NCI-H446 (cell line): ENCODE data around the gene SLC6A18.
"Not testable (repeated sequence)": the region's sequence is repeated elsewhere in the genome, so short reads cannot be mapped to it uniquely, and the experiment has no call there.

ENCODE experiments used
- DNase-seq, 2 experiments: peaks; one replicate each; lab custom pipeline; 2025; lab: John Stamatoyannopoulos, UW

Gene SLC6A18

DNA sequence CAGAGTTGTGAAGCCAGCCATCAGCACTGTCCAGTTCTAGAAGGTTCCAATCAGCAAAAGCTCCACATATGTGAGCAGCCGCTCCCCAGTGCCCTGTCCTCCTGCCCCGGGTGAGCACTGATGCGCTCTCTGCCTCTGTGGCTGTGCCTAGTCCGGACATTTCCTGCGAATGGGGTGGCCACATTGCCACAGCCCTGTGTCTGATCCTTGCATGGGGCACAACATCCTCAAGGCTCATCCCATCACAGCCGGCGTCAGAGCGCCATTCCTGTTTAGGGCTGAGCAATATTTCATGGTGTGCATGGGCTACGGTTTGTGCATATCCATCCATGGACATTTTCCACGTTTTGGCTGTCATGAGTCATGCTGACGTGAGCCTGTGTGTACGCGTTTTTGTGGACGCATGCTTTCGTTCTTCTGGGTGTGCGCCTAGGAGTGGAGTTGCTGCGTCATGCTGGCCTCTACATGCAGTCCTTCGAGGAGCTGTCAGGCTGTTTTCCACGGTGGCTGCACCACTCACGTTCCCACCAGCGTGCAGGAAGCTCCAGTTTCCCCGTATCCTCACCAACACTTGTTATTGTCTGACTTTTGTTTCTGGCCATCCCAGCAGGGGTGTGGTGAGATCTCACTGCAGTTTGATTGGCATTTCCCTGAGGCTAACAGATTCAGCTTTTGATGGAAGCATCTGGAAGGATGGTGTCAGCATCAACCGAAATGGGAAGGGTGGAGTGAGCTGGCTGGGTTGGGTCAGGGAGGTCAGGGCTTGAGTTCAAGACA, 9.7 kb upstream of the SLC6A18 start:
- no peak for DNase-seq

DNA sequence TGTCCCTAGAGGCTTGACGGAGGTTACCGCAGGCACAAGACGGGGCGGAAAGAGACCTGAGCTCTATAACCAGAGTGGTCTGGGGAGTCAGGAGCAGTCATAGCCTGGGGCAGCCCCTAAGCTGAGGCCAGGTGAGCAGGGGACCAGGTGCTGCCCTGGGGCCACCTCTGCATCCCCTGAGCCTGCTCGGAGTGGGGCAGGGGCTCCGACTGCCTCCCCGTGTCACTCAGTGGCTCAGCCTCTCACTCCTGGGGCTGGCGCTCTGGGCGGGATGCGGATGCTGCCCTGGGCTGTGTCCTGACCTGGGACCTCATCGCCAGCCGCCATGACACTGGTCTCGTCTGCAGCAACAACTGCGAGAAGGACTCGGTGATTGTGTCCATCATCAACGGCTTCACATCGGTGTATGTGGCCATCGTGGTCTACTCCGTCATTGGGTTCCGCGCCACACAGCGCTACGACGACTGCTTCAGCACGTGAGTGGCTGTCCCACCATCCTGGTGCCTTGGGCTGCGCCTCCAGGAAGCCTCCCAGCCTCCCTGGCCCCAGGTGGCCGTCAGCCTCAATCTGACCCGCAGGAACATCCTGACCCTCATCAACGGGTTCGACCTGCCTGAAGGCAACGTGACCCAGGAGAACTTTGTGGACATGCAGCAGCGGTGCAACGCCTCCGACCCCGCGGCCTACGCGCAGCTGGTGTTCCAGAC, 8.8 kb upstream of the SLC6A18 start:
- no peak for DNase-seq

DNA sequence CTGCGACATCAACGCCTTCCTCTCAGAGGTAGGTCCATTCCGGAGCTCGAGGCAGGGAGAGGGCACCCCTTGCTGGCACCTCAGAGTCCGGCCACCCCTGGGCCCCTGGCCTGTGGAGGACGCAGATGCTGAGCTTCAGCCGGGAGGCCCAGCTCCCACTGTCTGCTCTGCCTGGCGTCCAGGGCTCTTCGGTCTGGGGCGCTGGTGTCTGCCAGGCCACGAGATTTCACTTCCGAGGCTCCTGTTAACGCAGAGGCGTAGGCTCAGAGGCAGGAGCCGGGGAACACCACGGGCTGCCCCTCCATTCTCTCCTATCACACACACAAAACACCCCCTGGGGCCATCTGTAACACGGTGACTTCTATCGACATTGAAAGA, 8.3 kb upstream of the SLC6A18 start:
- no peak for DNase-seq

DNA sequence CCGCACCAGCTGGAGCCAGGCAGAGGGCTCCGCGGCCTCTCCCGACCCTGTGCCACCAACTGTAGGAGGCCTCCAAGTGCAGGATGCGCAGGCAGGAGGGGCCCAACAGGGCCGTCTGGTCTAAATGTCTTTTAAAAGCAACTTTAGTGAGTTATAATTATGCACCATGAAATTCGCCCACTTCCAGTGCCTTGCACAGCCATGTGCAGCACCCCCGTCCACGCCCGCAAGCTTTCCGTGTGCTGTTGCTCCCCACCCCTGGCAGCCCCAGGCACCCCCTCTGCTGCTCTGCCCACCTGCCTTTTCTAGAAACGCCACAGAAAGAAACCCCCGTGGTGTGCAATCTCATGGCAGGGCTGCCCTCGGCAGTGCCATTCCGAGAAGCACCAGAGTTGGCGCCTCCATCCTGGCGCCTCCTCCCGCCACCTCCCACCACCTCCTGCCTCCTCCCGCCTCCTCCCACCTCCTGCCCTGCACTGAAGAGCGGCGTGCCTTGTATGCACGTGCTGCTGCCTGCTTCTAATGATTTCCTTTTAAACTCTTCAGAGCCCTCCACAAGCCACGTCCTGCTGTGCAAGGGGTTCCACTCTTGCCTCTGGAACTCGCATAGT, 7.5 kb upstream of the SLC6A18 start:
- DNase-seq: no peak

DNA sequence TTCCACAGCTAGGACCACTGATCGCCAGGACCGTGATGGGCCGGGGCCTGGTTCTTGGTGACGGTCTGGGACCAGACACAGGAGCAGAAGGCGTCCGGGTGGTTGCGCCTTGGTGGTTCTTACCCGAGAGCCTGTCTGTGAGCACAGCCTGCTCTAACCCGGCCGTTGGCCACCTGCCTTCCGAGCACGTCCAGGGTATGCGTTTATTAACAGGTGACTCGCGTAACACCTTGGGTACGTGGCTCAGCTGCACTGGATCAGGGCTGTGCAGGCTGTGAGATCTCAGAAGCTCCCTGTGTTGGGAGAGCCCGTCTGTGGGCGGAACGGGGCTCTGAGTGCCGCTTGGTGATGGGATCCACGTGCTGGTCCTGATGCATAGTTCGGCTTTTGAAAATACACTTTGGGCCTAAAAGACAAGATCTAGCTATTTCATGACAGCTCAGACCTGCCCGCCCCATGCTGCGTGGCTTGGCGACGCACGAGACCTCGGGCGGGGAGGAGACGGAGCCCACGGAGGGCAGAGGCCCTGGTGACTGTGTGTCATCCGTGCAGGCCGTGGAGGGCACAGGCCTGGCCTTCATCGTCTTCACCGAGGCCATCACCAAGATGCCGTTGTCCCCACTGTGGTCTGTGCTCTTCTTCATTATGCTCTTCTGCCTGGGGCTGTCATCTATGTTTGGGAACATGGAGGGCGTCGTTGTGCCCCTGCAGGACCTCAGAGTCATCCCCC, 6.7 kb upstream of the SLC6A18 start:
- DNase-seq: no peak

DNA sequence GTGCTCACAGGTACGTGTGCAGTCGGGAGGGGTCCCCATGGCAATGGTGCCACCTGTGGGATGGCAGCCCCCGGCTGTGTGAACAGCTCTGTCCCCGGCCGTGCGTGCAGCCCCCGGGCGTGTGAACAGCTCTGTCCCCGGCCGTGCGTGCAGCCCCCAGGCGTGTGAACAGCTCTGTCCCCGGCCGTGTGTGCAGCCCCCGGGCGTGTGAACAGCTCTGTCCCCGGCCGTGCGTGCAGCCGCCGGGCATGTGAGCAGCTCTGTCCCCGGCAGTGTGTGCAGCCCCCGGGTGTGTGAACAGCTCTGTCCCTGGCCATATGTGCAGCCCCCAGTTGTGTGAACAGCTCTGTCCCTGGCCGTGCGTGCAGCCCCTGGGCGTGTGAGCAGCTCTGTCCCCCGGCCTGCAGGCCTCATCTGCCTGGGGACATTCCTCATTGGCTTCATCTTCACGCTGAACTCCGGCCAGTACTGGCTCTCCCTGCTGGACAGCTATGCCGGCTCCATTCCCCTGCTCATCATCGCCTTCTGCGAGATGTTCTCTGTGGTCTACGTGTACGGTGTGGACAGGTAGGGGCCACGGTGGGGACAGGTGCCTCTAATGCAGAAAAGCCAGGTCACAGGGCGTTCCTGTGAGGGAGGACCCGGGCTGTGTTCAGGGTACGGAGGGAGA, 5.9 kb upstream of the SLC6A18 start:
- no peak for DNase-seq

DNA sequence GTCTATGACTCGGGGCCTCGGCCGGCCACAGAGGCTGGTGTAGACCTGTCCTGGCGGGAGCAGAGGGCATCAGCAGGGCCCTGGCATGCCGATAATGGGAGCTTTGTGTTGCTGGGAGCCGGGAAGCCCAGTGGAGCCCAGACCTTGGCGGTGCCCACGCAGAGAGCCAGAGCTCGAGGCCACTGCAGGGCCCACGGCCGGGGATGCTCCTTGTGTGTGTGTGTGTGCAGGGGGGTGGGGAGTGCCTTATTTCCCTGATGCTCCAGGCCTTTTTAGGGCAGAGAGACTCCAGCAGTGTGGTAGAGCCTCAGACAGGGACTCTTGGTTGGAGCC, 5.4 kb upstream of the SLC6A18 start:
- DNase-seq: no peak

DNA sequence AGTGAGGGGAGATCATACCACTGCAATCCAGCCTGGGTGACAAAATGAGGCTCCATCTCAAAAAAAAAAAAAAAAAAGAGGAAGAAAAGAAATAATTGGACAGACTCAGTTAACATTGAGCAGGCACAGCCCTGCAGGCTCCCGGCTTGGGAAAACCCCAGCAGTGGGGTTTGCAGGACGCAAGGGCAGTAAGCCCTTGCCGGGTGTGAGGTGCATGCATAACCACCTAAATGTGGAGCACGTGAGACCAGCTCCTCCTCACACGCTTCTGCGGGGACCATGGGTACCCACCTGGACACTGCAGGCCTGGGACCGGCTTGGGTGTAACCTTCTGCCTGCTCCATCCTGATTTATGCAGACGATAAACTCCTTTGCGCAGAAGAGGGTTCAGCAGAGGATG, 4.8 kb upstream of the SLC6A18 start:
- DNase-seq: no peak

DNA sequence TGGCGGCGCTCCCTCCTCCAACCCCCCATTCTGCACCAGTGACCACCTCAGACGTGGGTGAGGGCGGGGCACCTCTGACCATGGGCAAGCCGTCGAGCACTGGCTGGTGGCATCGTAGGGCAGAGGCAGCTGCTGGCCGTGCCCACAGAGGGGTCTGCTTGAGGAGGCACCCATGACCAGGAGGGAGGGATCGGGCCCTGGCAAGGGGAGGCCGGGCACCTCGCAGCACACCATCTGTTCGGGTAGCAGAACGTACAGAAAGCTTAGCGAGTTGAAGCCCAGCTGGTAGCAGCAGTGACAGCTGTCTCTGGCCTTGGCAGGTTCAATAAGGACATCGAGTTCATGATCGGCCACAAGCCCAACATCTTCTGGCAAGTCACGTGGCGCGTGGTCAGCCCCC, 4.3 kb upstream of the SLC6A18 start:
- no peak for DNase-seq

DNA sequence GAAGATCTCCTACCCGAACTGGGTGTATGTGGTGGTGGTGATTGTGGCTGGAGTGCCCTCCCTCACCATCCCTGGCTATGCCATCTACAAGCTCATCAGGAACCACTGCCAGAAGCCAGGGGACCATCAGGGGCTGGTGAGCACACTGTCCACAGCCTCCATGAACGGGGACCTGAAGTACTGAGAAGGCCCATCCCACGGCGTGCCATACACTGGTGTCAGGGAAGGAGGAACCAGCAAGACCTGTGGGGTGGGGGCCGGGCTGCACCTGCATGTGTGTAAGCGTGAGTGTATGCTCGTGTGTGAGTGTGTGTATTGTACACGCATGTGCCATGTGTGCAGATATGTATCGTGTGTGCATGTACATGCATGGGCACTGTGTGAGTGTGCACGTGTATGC, 3.5 kb upstream of the SLC6A18 start:
- no peak for DNase-seq

DNA sequence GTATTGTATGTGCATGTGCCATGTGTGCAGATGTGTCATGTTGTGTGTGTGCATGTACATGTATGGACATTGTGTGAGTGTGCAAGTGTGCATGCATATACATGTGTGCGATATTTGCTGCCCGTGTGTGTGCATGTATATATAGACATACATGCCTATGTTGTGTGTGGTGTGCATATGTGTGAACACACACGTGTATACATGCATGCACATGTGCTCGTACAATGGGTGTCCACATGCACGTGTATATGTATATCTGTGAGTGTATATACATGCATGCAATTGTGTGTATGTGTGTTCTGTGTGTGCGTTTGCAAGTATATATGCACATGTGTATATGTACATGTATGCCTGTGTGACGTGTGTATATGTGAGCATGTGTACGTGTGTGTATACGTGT, 3.0 kb upstream of the SLC6A18 start:
- no peak for DNase-seq

DNA sequence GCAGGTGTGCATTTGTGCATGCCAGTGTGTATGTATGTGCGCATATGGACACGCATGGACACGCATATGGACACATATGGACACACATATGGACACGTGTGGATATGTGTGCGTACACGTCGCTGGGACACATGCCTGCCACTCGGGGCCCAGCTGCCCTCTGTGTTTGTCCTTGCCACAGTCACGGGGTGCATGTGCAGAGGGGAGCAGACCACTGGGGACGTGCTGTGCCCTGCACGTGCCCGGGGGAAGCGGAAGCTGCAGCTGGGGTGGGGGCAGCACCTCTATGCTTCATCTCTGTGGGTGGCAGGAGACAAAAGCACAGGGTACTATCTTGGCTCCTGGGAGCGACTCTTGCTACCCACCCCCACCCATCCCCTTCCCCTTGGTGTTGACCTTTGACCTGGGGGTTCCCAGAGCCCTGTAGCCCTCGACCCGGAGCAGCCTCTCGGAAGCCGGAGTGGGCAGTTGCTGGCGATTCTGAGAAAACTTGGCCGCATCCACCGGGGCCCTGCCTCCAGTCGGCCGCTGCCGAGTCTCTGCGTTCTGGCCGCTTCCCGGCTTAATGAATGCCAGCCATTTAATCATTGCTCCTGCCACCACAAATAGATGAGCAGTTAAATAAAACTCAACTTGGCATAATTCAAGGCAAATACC, 2.4 kb upstream of the SLC6A18 start:
- no peak for DNase-seq

DNA sequence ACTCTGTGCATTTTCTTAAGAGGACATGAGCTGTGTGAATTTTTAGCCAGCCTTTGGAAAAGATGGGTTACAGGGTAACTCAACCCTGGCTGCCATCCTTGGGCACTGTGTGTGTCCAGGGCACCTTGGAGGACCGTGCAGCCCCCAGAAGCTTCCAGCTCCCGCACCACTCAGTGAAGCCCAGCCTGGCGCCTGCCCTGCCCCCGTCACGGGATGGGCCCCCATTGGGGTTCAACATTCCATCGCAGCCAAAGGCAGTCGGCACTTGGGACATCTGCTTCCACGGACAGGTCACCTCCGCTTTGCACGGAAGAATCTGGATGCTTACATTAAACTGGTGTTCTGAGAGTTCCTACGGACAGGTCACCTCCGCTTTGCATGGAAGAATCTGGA, 1.9 kb upstream of the SLC6A18 start:
- no peak for DNase-seq

DNA sequence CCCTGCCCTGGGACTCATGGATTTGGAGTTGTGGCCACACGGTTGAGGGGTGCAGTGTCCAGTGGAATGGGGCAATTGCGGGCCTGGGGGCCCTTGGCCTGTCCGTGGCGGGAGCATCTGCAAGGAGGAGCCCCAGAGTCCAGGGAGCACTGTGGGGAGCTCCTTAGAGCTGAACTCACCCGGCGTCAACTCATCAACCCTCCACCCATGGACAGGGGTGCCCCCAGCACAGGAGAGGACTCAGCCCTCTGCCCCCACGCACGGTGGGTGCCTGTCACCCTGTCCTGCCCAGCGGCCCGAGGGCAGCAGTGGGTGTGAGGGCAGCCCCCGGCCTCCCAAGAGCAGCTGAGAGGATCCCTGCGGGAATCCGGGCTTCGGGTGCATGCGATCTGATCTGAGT, 550 bp upstream of the SLC6A18 start:
- DNase-seq: no peak

DNA sequence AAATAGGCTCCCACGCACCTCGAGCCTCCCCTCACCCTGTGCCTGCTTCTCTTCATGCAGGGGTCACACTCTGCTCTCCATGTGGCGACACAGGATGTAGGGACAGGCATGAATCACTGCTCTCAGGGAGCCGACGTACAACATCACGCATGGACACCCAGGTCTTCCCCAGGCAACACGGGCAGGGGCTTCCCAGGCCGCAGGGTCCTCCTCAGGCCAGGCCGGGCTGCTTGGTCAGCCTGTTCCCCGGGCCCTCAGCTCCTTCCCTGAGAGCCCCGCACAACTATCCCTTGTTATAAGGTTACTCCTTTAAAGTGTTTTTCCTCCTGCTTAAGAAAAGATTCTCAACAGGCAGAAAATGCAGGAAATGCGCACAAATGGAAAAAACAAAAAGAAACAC, 1.1 kb downstream of the SLC6A18 start:
- no peak for DNase-seq

DNA sequence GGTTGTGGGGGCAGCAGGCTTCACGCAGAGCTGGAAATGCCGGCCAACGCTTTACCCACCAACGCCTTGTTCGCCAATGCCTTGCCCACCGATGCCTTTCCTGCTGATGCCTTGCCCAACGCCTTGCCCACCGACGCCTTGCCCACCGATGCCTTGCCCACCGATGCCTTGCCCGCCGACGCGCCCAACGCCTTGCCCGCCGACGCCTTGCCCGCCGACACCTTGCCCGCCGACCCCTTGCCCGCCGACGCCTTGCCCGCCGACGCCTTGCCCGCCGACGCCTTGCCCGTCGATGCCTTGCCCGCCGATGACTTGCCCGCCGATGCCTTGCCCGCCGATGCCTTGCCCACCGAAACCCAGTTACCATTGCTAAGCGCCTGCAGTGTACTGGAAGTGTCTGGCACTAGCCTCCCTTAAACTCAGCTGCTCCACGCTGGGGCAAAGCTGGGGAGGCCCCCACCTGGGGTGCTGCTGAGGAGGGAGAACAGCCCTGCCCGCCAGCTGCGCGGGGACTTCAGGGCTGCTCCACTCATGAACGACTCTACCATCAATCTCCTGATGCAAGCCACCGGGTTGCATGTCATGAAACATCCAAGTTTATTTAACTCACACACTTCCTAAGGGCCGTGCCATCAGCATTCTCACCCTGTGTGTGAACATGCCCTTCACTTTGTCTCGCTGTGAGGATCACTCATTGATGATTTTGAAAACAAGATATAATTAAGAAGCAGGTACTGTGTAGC, 1.8 kb downstream of the SLC6A18 start:
- no peak for DNase-seq

DNA sequence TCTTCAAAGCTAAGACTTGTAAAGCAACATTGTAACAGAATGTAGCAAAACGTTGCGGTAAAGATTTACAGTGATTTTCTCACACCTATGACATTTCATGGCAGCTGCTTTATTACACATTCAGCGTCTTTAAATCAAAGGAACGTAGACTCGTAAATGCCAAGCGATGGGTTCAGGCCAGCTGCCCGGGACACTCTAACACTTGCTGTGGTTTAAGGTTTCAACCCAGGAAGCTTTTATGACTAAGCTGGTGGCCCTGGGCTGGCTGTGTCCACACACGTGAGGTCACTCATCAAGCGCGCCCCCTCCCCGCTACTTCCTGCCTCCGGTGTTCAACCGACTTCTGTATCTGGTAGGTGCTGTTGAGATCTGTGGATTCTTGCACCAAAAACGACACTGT, 2.5 kb downstream of the SLC6A18 start:
- DNase-seq: no peak

DNA sequence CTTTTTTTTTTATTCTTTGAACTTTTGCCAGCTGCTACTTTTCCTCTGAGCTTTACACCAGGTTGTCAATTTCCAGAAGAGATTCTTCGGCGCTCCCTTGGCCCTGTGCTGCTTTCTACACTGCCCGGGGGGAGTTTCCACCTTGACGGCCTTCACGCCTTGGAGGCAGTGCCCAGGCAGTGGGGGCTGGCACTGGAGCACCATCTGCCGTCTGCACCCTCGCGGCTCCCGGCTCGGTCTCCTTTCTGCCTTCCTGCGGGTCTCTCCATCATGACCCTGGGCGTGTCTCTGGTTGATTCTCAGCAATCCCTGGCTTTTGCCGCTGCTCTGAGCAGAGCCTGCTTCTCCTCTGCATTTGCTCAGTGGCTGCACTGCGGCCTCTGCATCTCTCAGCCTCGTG, 2.9 kb downstream of the SLC6A18 start:
- DNase-seq: no peak

DNA sequence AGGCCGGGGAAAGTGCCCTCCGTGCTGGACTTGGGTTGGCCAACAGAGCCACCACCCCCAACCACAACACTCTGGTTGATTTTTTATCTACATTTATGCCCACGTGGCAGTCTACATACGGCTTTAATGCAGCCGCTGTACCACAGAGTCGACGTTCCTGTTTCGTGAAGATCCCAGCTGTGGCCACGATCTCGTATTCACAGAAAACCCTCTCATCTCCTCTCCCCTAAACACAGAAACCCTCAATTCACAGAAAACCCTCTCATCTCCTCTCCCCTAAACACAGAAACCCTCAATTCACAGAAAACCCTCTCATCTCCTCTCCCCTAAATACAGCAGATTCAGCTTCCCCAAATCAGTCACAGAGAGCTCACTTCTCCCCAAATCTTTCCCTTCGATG, 3.8 kb downstream of the SLC6A18 start:
- not testable (repeated sequence) for DNase-seq

DNA sequence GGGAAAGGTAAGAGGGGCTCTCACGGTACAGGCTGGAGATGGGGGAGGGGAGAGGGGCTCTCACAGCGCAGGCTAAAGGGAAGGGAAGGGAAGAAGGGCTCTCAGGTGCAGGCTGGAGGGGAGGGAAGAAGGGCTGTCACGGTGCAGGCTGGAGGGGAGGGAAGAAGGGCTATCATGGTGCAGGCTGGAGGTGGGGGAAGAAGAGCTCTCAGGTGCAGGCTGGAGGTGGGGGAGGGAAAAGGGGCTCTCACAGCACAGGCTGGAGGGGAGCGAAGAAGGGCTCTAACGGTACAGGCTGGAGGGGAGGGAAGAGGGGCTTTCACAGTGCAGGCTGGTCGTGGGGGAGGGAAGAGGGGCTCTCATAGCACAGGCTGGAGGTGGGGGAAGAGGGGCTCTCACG, 4.6 kb downstream of the SLC6A18 start:
- no peak for DNase-seq

DNA sequence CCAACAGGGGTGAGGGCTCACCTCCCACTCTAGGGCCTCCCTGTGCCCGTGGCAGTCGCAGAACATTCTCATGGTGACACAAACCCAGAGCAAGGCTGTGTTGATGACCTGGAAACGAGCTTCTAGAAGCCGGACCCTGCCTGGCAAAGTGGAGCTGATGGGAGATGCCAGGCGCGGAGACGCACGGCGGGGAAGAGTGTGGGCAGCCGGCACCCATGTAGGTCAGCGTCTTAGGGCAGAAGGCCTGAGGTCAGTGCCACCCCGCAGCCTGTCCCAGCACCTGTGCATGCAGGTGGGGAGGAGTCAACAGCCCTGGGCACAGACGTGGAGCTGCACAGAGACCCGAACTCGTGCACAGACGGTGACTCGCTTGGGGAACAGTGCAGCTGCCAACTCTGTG, 5.4 kb downstream of the SLC6A18 start:
- DNase-seq: no peak
